Left lung (tissue), 10 donors: Measurements from ENCODE around the gene POLE3. TPM values are rescaled to one million over a fixed set of nuclear protein-coding genes. Genes with fewer than 3 reads are reported as not detected.
A peak's percentile ranks its signal among the peaks of the same experiment; 100 is the strongest.
"Not testable (repeated sequence)": the region's sequence is repeated elsewhere in the genome, so short reads cannot be mapped to it uniquely, and the experiment has no call there.

ENCODE experiments used
- ATAC-seq: fragments of 200-7000 bp; cut with Tn5 transposase; one replicate; pipeline ENCODE4 v1.9.1; 2020; ENCODE audit warnings: moderate library complexity
- DNase-seq, 4 donors: peaks; one replicate each; pipeline ENCODE4 v3.0.0-alpha.2; 2013 to 2020
- H3K27ac ChIP-seq, 2 donors: fragments of 200-600 bp; sonication (generic) in 1 of 2; one replicate each; pipeline versions ENCODE4 v1.5.0 to v1.8.0; 2020 to 2021
- H3K27me3 ChIP-seq, 2 donors: fragments of 200-600 bp; sonication (generic) in 1 of 2; one replicate each; pipeline versions ENCODE4 v1.5.0 to v1.8.0; 2020 to 2021
- H3K36me3 ChIP-seq, 2 donors: fragments of 200-600 bp; sonication (generic) in 1 of 2; one replicate each; pipeline versions ENCODE4 v1.5.0 to v1.8.0; 2020 to 2021
- H3K4me1 ChIP-seq, 2 donors: fragments of 200-600 bp; one replicate each; pipeline ENCODE4 v1.8.0; 2021
- H3K4me3 ChIP-seq, 2 donors: fragments of 200-600 bp; sonication (generic) in 1 of 2; one replicate each; pipeline versions ENCODE4 v1.5.0 to v1.8.0; 2020 to 2021; ENCODE audit warnings: mild to moderate bottlenecking in 1 of 2
- H3K9me3 ChIP-seq, 2 donors: fragments of 200-600 bp; sonication (generic) in 1 of 2; one replicate each; pipeline versions ENCODE4 v1.5.0 to v1.8.0; 2020 to 2021
- intact Hi-C, 2 donors: fragments of 100-400 bp; cut with DNase I; formaldehyde crosslinking; loops; one replicate each; pipeline versions ENCODE4 v1.11.2 to v1.14.2; 2022
- polyA plus RNA-seq, 6 donors: library from polyadenylated mRNA; unstranded; fragments of 120-200 nt; gene quantifications; one replicate each; pipeline ENCODE4 v1.2.1, GENCODE V29; 2013; ENCODE audit not compliant: insufficient read length in 6 of 6
- total RNA-seq, 2 donors: library from RNA; stranded (reverse); fragmentation: NEBNext Ultra II Directional; extraction: Animal tissue kit (Norgen Biotek cat#: 25700); gene quantifications; one replicate each; pipeline ENCODE4 v1.2.1, GENCODE V29; 2021
- TF ChIP-seq, protein P1 (sequence below), 2 donors: fragments of 200-600 bp; sonication (generic) in 1 of 2; IDR thresholded peaks; one replicate each; pipeline versions ENCODE4 v1.5.0 to v1.8.0; 2021; ENCODE audit warnings: antibody characterized with exemption in 2 of 2
- donor health status: DM: no; HTN: yes; CAD: no.
- donor health status: DM: no; HTN: no; CAD: no.

Gene POLE3
- total and polyA plus RNA-seq, 8 donors: 24.1 to 69.0 (median 64.5) TPM

DNA sequence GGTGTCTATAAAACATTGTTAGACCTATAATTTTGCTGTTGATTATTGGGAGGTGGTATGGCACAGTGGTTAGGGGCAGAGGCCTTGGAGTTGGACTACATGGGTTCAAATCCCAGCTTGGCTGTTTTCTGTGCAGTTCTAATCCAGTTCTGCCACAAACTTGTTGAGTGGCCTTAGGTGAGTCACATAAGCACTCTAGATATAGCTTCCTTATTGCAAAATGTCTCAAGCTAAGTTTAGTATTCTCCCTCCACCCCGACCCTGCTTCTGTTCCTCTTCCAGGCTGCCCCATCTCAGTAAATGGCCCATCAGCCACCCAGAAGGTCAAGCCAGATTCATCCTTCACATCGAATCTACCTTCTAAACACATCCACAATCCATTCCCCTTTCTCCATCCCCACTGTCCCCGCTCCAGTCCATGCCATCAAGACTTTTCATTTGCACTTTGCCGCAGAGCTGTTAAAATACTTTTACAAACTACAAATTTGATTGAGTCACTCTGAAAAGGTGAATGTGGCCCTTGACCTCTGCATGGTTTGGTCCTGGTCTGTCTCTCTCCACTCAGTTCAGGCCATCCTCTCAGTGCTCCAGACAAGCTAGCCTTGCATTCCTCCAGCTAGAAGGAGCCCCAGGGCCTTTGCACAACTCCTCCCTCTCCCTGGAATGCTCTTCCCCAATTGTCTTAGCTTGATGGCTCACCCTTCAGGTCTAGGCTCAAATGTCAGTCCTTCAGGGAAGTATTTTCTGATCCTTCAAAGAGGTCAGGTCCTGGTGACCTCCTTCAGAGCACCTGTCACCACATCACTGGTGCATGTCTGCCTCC, 23.7 kb downstream of the POLE3 start:
- Histone ChIP-seq H3K36me3 (peaks cover 0 to 58% of the 10 kb centered on the region in 2 donors), H3K27me3 (no peaks in the 10 kb centered on the region), H3K4me3 (no peak overlapping the region), H3K27ac (no peak overlapping the region), H3K9me3 (no peaks in the 10 kb centered on the region), H3K4me1 (no peaks in the 10 kb centered on the region)
- intact Hi-C loops: no loop called here
- peak; percentile 25 for ATAC-seq
- TF ChIP-seq, protein P1, sequence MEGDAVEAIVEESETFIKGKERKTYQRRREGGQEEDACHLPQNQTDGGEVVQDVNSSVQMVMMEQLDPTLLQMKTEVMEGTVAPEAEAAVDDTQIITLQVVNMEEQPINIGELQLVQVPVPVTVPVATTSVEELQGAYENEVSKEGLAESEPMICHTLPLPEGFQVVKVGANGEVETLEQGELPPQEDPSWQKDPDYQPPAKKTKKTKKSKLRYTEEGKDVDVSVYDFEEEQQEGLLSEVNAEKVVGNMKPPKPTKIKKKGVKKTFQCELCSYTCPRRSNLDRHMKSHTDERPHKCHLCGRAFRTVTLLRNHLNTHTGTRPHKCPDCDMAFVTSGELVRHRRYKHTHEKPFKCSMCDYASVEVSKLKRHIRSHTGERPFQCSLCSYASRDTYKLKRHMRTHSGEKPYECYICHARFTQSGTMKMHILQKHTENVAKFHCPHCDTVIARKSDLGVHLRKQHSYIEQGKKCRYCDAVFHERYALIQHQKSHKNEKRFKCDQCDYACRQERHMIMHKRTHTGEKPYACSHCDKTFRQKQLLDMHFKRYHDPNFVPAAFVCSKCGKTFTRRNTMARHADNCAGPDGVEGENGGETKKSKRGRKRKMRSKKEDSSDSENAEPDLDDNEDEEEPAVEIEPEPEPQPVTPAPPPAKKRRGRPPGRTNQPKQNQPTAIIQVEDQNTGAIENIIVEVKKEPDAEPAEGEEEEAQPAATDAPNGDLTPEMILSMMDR (IDR thresholded peaks at IDR 0.05): no peak
- DNase-seq: no peak

DNA sequence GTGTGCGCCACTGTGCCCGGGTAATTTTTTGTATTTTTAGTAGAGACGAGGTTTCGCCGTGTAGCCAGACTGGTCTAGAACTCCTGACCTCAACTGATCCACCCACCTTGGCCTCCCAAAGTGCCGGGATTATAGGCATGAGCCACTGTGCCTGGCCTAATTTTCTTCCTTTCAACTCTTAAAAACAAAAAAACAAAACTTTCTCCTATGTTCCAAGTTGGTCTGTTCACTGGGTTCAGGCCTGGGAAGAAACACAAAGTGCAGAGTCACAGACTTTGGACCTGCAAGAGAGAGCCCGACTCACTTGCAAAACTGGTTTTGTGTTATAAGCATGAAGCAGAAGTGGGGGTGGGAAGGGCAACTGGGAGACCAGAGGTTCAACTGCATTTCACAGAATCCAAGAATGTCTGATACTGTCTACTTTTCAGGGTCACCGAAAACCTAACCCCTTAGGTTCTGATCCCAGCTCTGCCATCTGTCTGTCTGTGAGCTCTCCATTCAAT, 28.5 kb downstream of the POLE3 start:
- peak; percentile 85 for ATAC-seq
- no peaks in the 10 kb centered on the region for H3K4me1 ChIP-seq
- no peaks in the 10 kb centered on the region for H3K27me3 ChIP-seq
- no peak overlapping the region for H3K27ac ChIP-seq
- H3K36me3 ChIP-seq: peaks cover 0 to 10% of the 10 kb centered on the region in 2 donors
- no peaks in the 10 kb centered on the region for H3K9me3 ChIP-seq
- DNase-seq: peak in 2 of 4 donors; percentile 15 to 72
- no peak overlapping the region for H3K4me3 ChIP-seq
- intact Hi-C loops: no loop called here
- TF ChIP-seq, protein P1 (IDR thresholded peaks at IDR 0.05): no peak

DNA sequence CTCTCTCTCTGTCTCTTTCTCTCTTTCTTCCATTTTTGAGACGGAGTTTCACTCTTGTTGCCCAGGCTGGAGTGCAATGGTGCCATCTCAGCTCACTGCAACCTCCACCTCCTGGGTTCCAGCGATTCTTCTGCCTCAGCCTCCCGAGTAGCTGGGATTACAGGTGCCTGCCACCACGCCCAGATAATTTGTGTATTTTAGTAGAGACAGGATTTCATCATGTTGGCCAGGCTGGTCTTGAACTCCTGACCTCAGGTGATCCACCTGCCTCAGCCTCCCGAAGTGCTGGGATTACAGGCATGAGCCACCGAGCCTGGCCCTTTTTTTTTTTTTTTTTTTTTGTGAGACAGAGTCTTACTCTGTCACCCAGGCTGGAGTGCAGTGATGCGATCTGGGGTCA, 29.0 kb downstream of the POLE3 start:
- H3K9me3 ChIP-seq, ATAC-seq, intact Hi-C loops, H3K36me3 ChIP-seq, H3K4me1 ChIP-seq, DNase-seq, H3K4me3 ChIP-seq, H3K27ac ChIP-seq, H3K27me3 ChIP-seq: not testable (repeated sequence)

DNA sequence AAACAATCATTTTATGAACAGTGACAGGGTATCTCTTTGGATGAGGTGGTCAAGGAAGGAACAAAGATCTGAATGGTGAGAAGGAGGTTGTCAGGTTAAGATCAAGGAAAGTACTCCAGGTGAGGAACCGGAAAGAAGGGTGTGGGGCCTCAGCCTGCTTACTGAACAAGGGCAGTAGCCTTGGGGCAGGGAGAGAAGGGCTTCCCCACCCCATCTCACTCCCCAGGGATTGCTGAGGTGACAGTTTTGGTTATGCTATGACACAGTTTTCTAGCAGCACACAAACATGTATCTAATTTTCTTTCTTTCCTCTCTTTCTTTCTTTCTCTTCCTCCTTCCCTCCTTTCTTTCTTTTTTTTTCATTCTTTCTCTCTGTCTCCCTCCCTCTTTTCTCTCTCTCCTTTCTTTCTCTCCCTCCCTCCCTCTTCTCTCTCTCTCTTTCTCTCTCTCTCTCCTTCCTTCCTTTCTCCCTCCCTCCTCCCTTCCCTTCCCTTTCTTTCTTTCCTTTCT, 29.6 kb downstream of the POLE3 start:
- TF ChIP-seq, protein P1 (IDR thresholded peaks at IDR 0.05): no peak
- intact Hi-C loops: no loop called here
- Histone ChIP-seq H3K36me3 (peaks cover 0 to 7% of the 10 kb centered on the region in 2 donors), H3K9me3 (no peaks in the 10 kb centered on the region), H3K4me1 (peaks cover 0 to 3% of the 10 kb centered on the region in 2 donors), H3K27ac (no peak overlapping the region), H3K4me3 (no peak overlapping the region), H3K27me3 (no peaks in the 10 kb centered on the region)
- DNase-seq (no peak), ATAC-seq (no peak)

DNA sequence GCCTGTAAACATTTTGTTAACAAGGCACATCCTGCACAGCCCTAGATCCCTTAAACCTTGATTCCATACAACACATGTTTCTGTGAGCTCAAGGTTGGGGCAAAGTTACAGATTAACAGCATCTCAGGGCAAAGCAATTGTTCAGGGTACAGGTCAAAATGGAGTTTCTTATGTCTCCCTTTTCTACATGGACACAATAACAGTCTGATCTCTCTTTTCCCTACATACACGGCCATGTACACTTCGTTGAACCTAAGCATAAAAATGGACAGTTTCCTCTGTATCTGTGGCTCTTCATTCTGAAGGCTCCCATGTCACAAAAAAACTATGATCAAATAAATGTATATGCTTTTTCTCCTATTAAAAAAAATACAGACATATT, 30.7 kb downstream of the POLE3 start:
- H3K27me3 ChIP-seq, H3K36me3 ChIP-seq, H3K4me3 ChIP-seq, ATAC-seq, H3K4me1 ChIP-seq, intact Hi-C loops, H3K27ac ChIP-seq, H3K9me3 ChIP-seq, DNase-seq: not testable (repeated sequence)

DNA sequence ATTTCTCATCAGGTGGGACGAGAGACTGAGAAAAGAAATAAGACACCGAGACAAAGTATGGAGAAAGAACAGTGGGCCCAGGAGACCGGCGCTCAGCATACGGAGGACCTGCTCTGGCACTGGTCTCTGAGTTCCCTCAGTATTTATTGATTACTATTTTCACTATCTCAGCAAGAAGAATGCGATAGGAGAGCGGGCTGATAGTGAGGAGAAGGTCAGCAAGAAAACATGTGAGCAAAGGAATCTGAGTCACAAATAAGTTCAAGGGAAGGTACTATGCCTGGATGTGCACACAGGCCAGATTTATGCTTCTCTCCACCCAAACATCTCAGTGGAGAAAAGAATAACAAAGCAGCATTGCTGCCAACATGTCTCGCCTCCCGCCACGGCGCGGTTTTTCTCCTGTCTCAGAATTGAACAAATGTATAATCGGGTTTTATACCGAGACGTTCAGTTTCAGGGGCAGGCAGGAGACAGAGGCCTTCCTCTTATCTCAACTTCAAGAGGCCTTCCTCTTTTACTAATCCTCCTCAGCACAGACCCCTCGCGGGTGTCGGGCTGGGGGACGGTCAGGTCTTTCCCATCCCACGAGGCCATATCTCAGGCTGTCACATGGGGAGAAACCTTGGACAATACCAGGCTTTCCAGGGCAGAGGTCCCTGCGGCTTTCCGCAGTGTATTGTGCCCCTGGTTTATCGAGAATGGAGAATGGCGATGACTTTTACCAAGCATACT, 31.2 kb downstream of the POLE3 start:
- H3K36me3 ChIP-seq, H3K4me1 ChIP-seq, H3K4me3 ChIP-seq, ATAC-seq, DNase-seq, H3K27ac ChIP-seq, intact Hi-C loops, H3K27me3 ChIP-seq, H3K9me3 ChIP-seq: not testable (repeated sequence)
